Naive thymus-derived CD4-positive, alpha-beta T cell (primary cell): ENCODE measurements around the gene LMAN1. TPM values are rescaled to one million over a fixed set of nuclear protein-coding genes. Genes with fewer than 3 reads are reported as not detected.

Source experiments
- ATAC-seq: fragments of 150-1000 bp; cut with Tn5 transposase; 2 replicates; pipeline ENCODE4 v1.10.0; 2021; ENCODE audit warnings: mild to moderate bottlenecking, moderate library complexity
- CTCF ChIA-PET: fragments of 350-600 bp; sonication (Branson Sonifier 250); formaldehyde crosslinking; loops from one replicate; lab custom pipeline; 2021; ENCODE audit warnings: antibody characterized with exemption; lab: Charles Lee
- POLR2A ChIA-PET: fragments of 350-600 bp; sonication (Branson Sonifier 250); formaldehyde crosslinking; loops from one replicate; lab custom pipeline; 2021; ENCODE audit warnings: antibody characterized with exemption, inconsistent platforms; lab: Charles Lee
- DNase-seq, 9 donors: peaks; one replicate each; pipeline versions ENCODE4 v3.0.0 to v3.0.0-alpha.2; 2020 to 2022; ENCODE audit warnings: mixed read lengths in 1 of 9
- H3K27ac ChIP-seq: one replicate; pipeline ENCODE4 v1.7.0; 2013; ENCODE audit warnings: mild to moderate bottlenecking, low read depth, low read length, moderate library complexity
- H3K27me3 ChIP-seq, 2 donors: one replicate each; pipeline ENCODE4 v1.7.0; 2013; ENCODE audit warnings: low read length in 2 of 2, mild to moderate bottlenecking in 2 of 2, moderate library complexity in 2 of 2; ENCODE audit not compliant: control insufficient read depth in 2 of 2, insufficient read depth in 2 of 2
- H3K36me3 ChIP-seq, 3 experiments: 1 replicate in 2 of 3; 2 replicates in 1 of 3; pipeline ENCODE4 v1.7.0; 2013; ENCODE audit warnings: low read length in 3 of 3, mild to moderate bottlenecking in 3 of 3, moderate library complexity in 1 of 3; ENCODE audit not compliant: insufficient read depth in 3 of 3, control insufficient read depth in 2 of 3
- H3K4me1 ChIP-seq, 2 donors: one replicate each; pipeline ENCODE4 v1.7.0; 2013; ENCODE audit warnings: low read length in 2 of 2, mild to moderate bottlenecking in 2 of 2, moderate library complexity in 1 of 2; ENCODE audit not compliant: control insufficient read depth in 2 of 2, insufficient read depth in 2 of 2
- H3K4me3 ChIP-seq: 2 replicates; pipeline ENCODE4 v1.7.0; 2013; ENCODE audit warnings: mild to moderate bottlenecking, low read length
- H3K9me3 ChIP-seq, 3 experiments: 1 replicate in 2 of 3; 2 replicates in 1 of 3; pipeline ENCODE4 v1.7.0; 2013; ENCODE audit warnings: low read length in 3 of 3; ENCODE audit not compliant: control insufficient read depth in 2 of 3
- H3K27ac Mint-ChIP-seq, 9 donors: one replicate each; pipeline ENCODE4 v1.8.0; 2020 to 2022; ENCODE audit warnings: mixed read lengths in 9 of 9, mild to moderate bottlenecking in 8 of 9, moderate library complexity in 5 of 9, inconsistent platforms in 2 of 9
- H3K27me3 Mint-ChIP-seq, 5 donors: one replicate each; pipeline ENCODE4 v1.8.0; 2021 to 2022; ENCODE audit warnings: mixed read lengths in 5 of 5, mild to moderate bottlenecking in 1 of 5
- H3K36me3 Mint-ChIP-seq, 5 donors: one replicate each; pipeline ENCODE4 v1.8.0; 2020 to 2022; ENCODE audit warnings: mixed read lengths in 5 of 5, mild to moderate bottlenecking in 3 of 5, inconsistent platforms in 1 of 5
- H3K4me1 Mint-ChIP-seq, 7 donors: one replicate each; pipeline ENCODE4 v1.8.0; 2020 to 2022; ENCODE audit warnings: mixed read lengths in 7 of 7, mild to moderate bottlenecking in 3 of 7, inconsistent platforms in 1 of 7
- H3K4me3 Mint-ChIP-seq, 10 donors: one replicate each; pipeline ENCODE4 v1.8.0; 2020 to 2022; ENCODE audit warnings: mild to moderate bottlenecking in 10 of 10, mixed read lengths in 10 of 10, moderate library complexity in 6 of 10, inconsistent platforms in 2 of 10
- H3K9me3 Mint-ChIP-seq, 11 donors: one replicate each; pipeline ENCODE4 v1.8.0; 2020 to 2022; ENCODE audit warnings: mixed read lengths in 11 of 11, mild to moderate bottlenecking in 4 of 11, inconsistent platforms in 1 of 11, moderate library complexity in 1 of 11
- intact Hi-C, 2 donors: fragments of 100-400 bp; cut with micrococcal nuclease; formaldehyde crosslinking; loops; one replicate each; pipeline ENCODE4 v1.15.1; 2023
- polyA plus RNA-seq, 2 donors: library from polyadenylated mRNA; unstranded; fragments of 300-500 nt; fragmentation: Illumina TruSeq; gene quantifications; one replicate each; pipeline ENCODE4 v1.2.3, GENCODE V29; 2021
- total RNA-seq, 6 experiments: library from RNA in 5 of 6; stranded (reverse) in 5 of 6; gene quantifications; 1 replicate in 5 of 6; 2 replicates in 1 of 6; pipeline ENCODE4 v1.2.3 and lab custom pipeline; 2021 to 2026

The LMAN1 gene
- total and polyA plus RNA-seq, 7 experiments from 2014 or later = 21.6 to 120 (median 38.9) TPM

GRCh38 chr18:59381949-59382348 is 22.9 kb upstream of the LMAN1 start:
- Histone ChIP-seq H3K36me3 (no peaks in the 10 kb centered on the region), H3K9me3 (no peaks in the 10 kb centered on the region), H3K27me3 (no peaks in the 10 kb centered on the region), H3K4me1 (no peaks in the 10 kb centered on the region), H3K27ac (no peak overlapping the region), H3K4me3 (no peak overlapping the region)
- Mint-ChIP-seq H3K4me3 (no peak overlapping the region), H3K27ac (no peak overlapping the region), H3K9me3 (peaks cover 0 to 1% (median 0%) of the 10 kb centered on the region in 11 donors), H3K36me3 (no peaks in the 10 kb centered on the region), H3K4me1 (no peaks in the 10 kb centered on the region), H3K27me3 (peaks cover 6 to 27% (median 10%) of the 10 kb centered on the region in 5 donors)
- DNase-seq = no peak
- ChIA-PET CTCF (no interaction called here), POLR2A (no interaction called here)
- no peak for ATAC-seq
- intact Hi-C loops = no loop called here

- H3K4me3 Mint-ChIP-seq = no peak overlapping the region
- H3K9me3 ChIP-seq = no peaks in the 10 kb centered on the region
- H3K9me3 Mint-ChIP-seq = peaks cover 0 to 1% (median 0%) of the 10 kb centered on the region in 11 donors
- ChIA-PET POLR2A (no interaction called here), CTCF (no interaction called here)
- no peaks in the 10 kb centered on the region for H3K36me3 Mint-ChIP-seq
- no peak overlapping the region for H3K27ac Mint-ChIP-seq
- no peak overlapping the region for H3K4me3 ChIP-seq
- no peaks in the 10 kb centered on the region for H3K4me1 ChIP-seq
- H3K4me1 Mint-ChIP-seq = no peaks in the 10 kb centered on the region
- intact Hi-C loops = no loop called here
- DNase-seq (no peak), ATAC-seq (no peak)
- H3K27me3 Mint-ChIP-seq = peaks cover 6 to 27% (median 10%) of the 10 kb centered on the region in 5 donors
- no peaks in the 10 kb centered on the region for H3K36me3 ChIP-seq
- no peak overlapping the region for H3K27ac ChIP-seq
- H3K27me3 ChIP-seq = no peaks in the 10 kb centered on the region
Measured at GRCh38 chr18:59380706-59381105, 21.6 kb upstream of the LMAN1 start.

- Mint-ChIP-seq H3K9me3 (peaks cover 0 to 1% (median 0%) of the 10 kb centered on the region in 11 donors), H3K4me3 (no peak overlapping the region), H3K4me1 (no peaks in the 10 kb centered on the region), H3K36me3 (no peaks in the 10 kb centered on the region), H3K27ac (no peak overlapping the region), H3K27me3 (peaks cover 6 to 27% (median 10%) of the 10 kb centered on the region in 5 donors)
- ATAC-seq (no peak), DNase-seq (no peak)
- H3K27ac ChIP-seq = no peak overlapping the region
- H3K27me3 ChIP-seq = no peaks in the 10 kb centered on the region
- H3K4me1 ChIP-seq = no peaks in the 10 kb centered on the region
- H3K36me3 ChIP-seq = no peaks in the 10 kb centered on the region
- H3K4me3 ChIP-seq = no peak overlapping the region
- intact Hi-C loops = no loop called here
- ChIA-PET CTCF (no interaction called here), POLR2A (no interaction called here)
- no peaks in the 10 kb centered on the region for H3K9me3 ChIP-seq
Measured at GRCh38 chr18:59379772-59380522, 20.9 kb upstream of the LMAN1 start.

- Mint-ChIP-seq H3K4me1 (peaks cover 0 to 6% (median 0%) of the 10 kb centered on the region in 7 donors), H3K9me3 (peaks cover 0 to 3% (median 0%) of the 10 kb centered on the region in 11 donors), H3K27me3 (peaks cover 6 to 30% (median 19%) of the 10 kb centered on the region in 5 donors), H3K27ac (no peak overlapping the region), H3K36me3 (no peaks in the 10 kb centered on the region), H3K4me3 (no peak overlapping the region)
- Histone ChIP-seq H3K4me3 (no peak overlapping the region), H3K4me1 (no peaks in the 10 kb centered on the region), H3K27ac (no peak overlapping the region), H3K27me3 (no peaks in the 10 kb centered on the region), H3K36me3 (no peaks in the 10 kb centered on the region), H3K9me3 (no peaks in the 10 kb centered on the region)
- POLR2A ChIA-PET = no interaction called here
- CTCF ChIA-PET = no interaction called here
- intact Hi-C loops = no loop called here
- no peak for ATAC-seq
- DNase-seq = no peak
Measured at GRCh38 chr18:59377613-59378337, 18.7 kb upstream of the LMAN1 start.

- no peak for ATAC-seq
- Histone ChIP-seq H3K36me3 (no peaks in the 10 kb centered on the region), H3K4me3 (no peak overlapping the region), H3K4me1 (no peaks in the 10 kb centered on the region), H3K27me3 (no peaks in the 10 kb centered on the region), H3K27ac (no peak overlapping the region), H3K9me3 (no peaks in the 10 kb centered on the region)
- Mint-ChIP-seq H3K4me1 (peaks cover 0 to 6% (median 0%) of the 10 kb centered on the region in 7 donors), H3K4me3 (no peak overlapping the region), H3K27ac (no peak overlapping the region), H3K9me3 (peaks cover 0 to 3% (median 0%) of the 10 kb centered on the region in 11 donors), H3K36me3 (peaks cover 0 to 5% (median 0%) of the 10 kb centered on the region in 5 donors), H3K27me3 (peaks cover 13 to 38% (median 31%) of the 10 kb centered on the region in 5 donors)
- no peak for DNase-seq
- ChIA-PET POLR2A (no interaction called here), CTCF (interaction anchor here (1.5 kb wide), 1 partner anchor 11 kb away, joined by 3 read pairs; no protein-coding TSS in a partner anchor)
- intact Hi-C loops = no loop called here
Measured at GRCh38 chr18:59376351-59376935, 17.4 kb upstream of the LMAN1 start.

- no peaks in the 10 kb centered on the region for H3K4me1 ChIP-seq
- ATAC-seq (no peak), DNase-seq (no peak)
- H3K36me3 Mint-ChIP-seq = peaks cover 0 to 5% (median 0%) of the 10 kb centered on the region in 5 donors
- intact Hi-C loops = no loop called here
- peaks cover 10 to 35% (median 27%) of the 10 kb centered on the region in 5 donors for H3K27me3 Mint-ChIP-seq
- H3K27ac Mint-ChIP-seq = no peak overlapping the region
- peaks cover 0 to 6% (median 0%) of the 10 kb centered on the region in 7 donors for H3K4me1 Mint-ChIP-seq
- peaks cover 0 to 3% (median 0%) of the 10 kb centered on the region in 11 donors for H3K9me3 Mint-ChIP-seq
- no peaks in the 10 kb centered on the region for H3K36me3 ChIP-seq
- ChIA-PET POLR2A (no interaction called here), CTCF (no interaction called here)
- H3K4me3 ChIP-seq = no peak overlapping the region
- H3K27ac ChIP-seq = no peak overlapping the region
- no peaks in the 10 kb centered on the region for H3K9me3 ChIP-seq
- H3K4me3 Mint-ChIP-seq = no peak overlapping the region
- no peaks in the 10 kb centered on the region for H3K27me3 ChIP-seq
Measured at GRCh38 chr18:59374128-59374527, 15.1 kb upstream of the LMAN1 start.
